ENCODE data around the gene WASF2.

DNA sequence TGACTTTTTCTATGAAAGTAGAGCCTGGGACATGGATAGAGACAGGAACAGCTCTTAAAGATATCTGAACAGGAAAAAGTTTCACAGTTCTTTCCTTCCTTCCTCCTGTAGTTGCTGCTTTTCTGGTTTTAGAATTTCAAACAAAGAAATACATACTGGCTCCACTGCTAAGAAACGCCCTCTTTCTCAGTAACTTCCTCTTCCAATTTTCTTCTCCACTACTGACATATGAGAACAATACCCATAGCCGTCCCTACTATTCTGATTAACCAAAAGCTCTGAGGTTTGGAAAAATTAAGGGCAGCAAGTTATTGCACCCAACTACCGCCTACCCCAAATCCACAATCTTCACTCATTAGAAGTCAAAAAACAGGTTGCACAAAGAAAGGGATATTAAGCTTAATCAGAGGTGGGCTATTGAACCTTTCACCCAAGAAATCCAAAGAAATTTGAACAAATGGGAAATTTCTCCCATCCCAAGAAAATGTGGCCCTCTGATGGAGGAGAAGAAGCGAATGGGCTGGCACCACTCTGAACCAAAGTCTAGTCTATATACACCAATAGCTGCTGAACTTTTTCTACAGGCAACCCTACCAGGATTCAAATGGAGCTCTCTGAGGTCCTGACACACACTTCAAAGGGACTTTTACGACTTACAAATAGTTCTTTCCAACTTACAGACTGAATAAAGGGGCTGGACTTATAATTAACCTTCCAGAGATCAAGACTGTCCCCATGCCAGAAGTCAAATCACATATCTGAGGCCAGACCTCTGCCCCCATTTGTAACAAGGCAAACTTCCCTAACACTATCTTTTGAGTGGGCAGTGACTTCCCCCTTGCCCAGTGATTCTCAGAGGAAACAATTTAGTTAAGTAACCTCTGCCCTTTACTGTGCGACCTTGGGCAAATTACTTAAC is 1.7 kb downstream of the WASF2 start:
- TF ChIP-seq REST (IDR thresholded peaks at IDR 0.05; ENCODE audit: low read depth): peak; percentile 65
- TF ChIP-seq RAD21 (IDR thresholded peaks at IDR 0.05; ENCODE audit: low read depth): no peak
- TF ChIP-seq TAF1 (IDR thresholded peaks at IDR 0.05; ENCODE audit: low read depth): no peak
- TF ChIP-seq CREB1 (IDR thresholded peaks at IDR 0.05; ENCODE audit: low read depth): no peak
- TF ChIP-seq EGR1 (IDR thresholded peaks at IDR 0.05): no peak
- TF ChIP-seq MAX (IDR thresholded peaks at IDR 0.05): no peak
- TF ChIP-seq USF1 (IDR thresholded peaks at IDR 0.05): no peak
- no peak for TF ChIP-seq CEBPB (IDR thresholded peaks at IDR 0.05)
- TF ChIP-seq EP300 (IDR thresholded peaks at IDR 0.05; ENCODE audit: borderline replicate concordance): no peak
- no peak for TF ChIP-seq YY1 (IDR thresholded peaks at IDR 0.05; ENCODE audit: low read depth)
- no peak for TF ChIP-seq TEAD4 (IDR thresholded peaks at IDR 0.05)

All from Ishikawa (cell line).